PFSK-1 (cell line): Measurements from ENCODE around the gene PTCHD1.
A peak's percentile ranks its signal among the peaks of the same experiment; 100 is the strongest.

Experiments
- POLR2AphosphoS5 ChIP-seq: IDR thresholded peaks from 2 replicates; pipeline ENCODE4 v1.6.1; 2012; ENCODE audit warnings: low read depth, mild to moderate bottlenecking, control low read depth, low read length, moderate library complexity
- SIN3A ChIP-seq: IDR thresholded peaks from 2 replicates; pipeline ENCODE4 v1.6.1; 2012; ENCODE audit warnings: mild to moderate bottlenecking, low read length, moderate library complexity, borderline replicate concordance; ENCODE audit not compliant: insufficient read depth
- TAF1 ChIP-seq: IDR thresholded peaks from 2 replicates; pipeline ENCODE4 v1.6.1; 2012; ENCODE audit warnings: low read length, control low read depth, borderline replicate concordance; ENCODE audit not compliant: insufficient read depth
- TF ChIP-seq, protein P1 (sequence below), 2 experiments: IDR thresholded peaks; 2 replicates each; pipeline versions ENCODE4 v1.6.1 to v1.8.0; 2011 to 2012; ENCODE audit warnings: low read depth in 2 of 2, low read length in 2 of 2, control low read depth in 1 of 2, inconsistent platforms in 1 of 2, mild to moderate bottlenecking in 1 of 2, moderate library complexity in 1 of 2; ENCODE audit not compliant: insufficient read depth in 1 of 2

DNA sequence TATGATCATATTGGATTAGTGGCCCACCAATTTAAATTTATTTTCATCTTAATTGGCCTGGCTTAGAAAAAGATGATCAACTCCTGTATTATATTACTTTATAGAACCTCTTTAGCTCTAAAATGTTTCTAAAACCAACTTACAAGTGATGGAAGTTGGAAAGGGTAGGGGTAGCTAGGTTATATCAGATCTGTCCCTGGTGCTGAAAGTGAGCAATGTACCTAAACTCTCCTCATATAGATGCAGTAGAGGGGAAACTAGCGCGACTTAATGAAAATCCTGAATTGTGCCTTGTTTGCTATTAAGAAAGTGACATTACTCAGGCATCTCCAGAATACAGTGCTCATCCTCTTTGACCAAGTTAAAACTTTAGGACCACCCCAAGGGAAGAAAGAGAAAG, 7.5 kb upstream of the PTCHD1 start:
- TF ChIP-seq, protein P1, sequence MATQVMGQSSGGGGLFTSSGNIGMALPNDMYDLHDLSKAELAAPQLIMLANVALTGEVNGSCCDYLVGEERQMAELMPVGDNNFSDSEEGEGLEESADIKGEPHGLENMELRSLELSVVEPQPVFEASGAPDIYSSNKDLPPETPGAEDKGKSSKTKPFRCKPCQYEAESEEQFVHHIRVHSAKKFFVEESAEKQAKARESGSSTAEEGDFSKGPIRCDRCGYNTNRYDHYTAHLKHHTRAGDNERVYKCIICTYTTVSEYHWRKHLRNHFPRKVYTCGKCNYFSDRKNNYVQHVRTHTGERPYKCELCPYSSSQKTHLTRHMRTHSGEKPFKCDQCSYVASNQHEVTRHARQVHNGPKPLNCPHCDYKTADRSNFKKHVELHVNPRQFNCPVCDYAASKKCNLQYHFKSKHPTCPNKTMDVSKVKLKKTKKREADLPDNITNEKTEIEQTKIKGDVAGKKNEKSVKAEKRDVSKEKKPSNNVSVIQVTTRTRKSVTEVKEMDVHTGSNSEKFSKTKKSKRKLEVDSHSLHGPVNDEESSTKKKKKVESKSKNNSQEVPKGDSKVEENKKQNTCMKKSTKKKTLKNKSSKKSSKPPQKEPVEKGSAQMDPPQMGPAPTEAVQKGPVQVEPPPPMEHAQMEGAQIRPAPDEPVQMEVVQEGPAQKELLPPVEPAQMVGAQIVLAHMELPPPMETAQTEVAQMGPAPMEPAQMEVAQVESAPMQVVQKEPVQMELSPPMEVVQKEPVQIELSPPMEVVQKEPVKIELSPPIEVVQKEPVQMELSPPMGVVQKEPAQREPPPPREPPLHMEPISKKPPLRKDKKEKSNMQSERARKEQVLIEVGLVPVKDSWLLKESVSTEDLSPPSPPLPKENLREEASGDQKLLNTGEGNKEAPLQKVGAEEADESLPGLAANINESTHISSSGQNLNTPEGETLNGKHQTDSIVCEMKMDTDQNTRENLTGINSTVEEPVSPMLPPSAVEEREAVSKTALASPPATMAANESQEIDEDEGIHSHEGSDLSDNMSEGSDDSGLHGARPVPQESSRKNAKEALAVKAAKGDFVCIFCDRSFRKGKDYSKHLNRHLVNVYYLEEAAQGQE (IDR thresholded peaks at IDR 0.05; ENCODE audit: insufficient read depth in 1 of 2, low read depth in 2 of 2, low read length in 2 of 2): peak; percentile 68 to 87
- TF ChIP-seq SIN3A (no peak), TAF1 (no peak), POLR2AphosphoS5 (no peak)
